GM23248 (cell line): ENCODE results near the gene SH3BGRL2.

Experiments
- EZH2 ChIP-seq: fragments of 200-600 bp; sonication (generic); IDR thresholded peaks from 2 replicates; pipeline ENCODE4 v1.6.1; 2018; ENCODE audit warnings: antibody characterized with exemption, mild to moderate bottlenecking; ENCODE audit not compliant: insufficient read depth, poor library complexity, severe bottlenecking
- EZH2phosphoT487 ChIP-seq: fragments of 200-600 bp; sonication (generic); IDR thresholded peaks from 2 replicates; pipeline ENCODE4 v1.6.1; 2018; ENCODE audit warnings: antibody characterized with exemption, moderate library complexity, mild to moderate bottlenecking, low read depth; ENCODE audit not compliant: insufficient read depth

DNA sequence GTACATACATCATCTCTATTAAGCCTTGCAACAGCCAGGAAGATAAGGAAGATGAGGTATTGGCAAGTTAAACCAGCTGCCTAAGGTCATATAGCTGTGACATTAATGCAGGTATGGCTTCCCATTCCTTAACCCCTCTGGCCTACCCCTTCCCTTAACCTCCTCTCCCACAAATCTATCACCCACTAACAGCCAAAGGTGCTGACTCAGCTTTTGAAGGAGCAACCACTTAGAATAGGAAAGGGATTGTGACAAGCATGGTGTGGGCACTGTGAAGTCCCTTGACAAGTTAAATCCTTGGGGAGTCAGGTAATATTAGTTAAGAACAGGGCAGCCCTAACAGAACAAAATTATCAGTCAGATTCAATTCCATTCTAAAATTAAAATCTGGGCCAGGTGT, 5.4 kb upstream of the SH3BGRL2 start:
- TF ChIP-seq EZH2 (no peak), EZH2phosphoT487 (no peak)
